Choroid plexus epithelial cell (primary cell): ENCODE measurements around the gene CCDC54.

Source experiments
- DNase-seq: peaks from one replicate; pipeline ENCODE4 v3.0.0-alpha.2; 2010; ENCODE audit warnings: low read depth
- H3K4me3 ChIP-seq: 2 replicates; pipeline ENCODE4 v1.5.1; 2011; ENCODE audit warnings: low read depth, mild to moderate bottlenecking, control low read depth, low read length, moderate library complexity
- CTCF ChIP-seq: conservative IDR thresholded peaks from 2 replicates; pipeline ENCODE4 v1.5.1; 2011; ENCODE audit warnings: low read depth, mild to moderate bottlenecking, control low read depth, inconsistent platforms, low read length, moderate library complexity

CCDC54 gene

GRCh38 chr3:107425033-107425432, 47.8 kb downstream of the CCDC54 start:
- no peak for TF ChIP-seq CTCF
- H3K4me3 ChIP-seq: no peak overlapping the region
- DNase-seq: no peak

- TF ChIP-seq CTCF: no peak
- H3K4me3 ChIP-seq: no peak overlapping the region
- DNase-seq: no peak
Observed at GRCh38 chr3:107426223-107426622, 49.0 kb downstream of the CCDC54 start.
